GM12878 (cell line): Measurements from ENCODE around the gene DHDDS. TPM values are rescaled to one million over a fixed set of nuclear protein-coding genes. Genes with fewer than 3 reads are reported as not detected.

Experiments used
- ATF3 ChIP-seq: IDR thresholded peaks from 2 replicates; pipeline ENCODE4 v1.6.1; 2011; ENCODE audit warnings: low read depth, mild to moderate bottlenecking, low read length, moderate library complexity, borderline replicate concordance; ENCODE audit errors: extremely low read depth
- CHD1 ChIP-seq: IDR thresholded peaks from 2 replicates; pipeline ENCODE4 v1.6.1; 2012; ENCODE audit warnings: low read depth, low read length, improper control_type of control experiment
- CHD2 ChIP-seq: IDR thresholded peaks from 2 replicates; pipeline ENCODE4 v1.6.1; 2011; ENCODE audit warnings: low read depth, low read length, improper control_type of control experiment, borderline replicate concordance
- CREB1 ChIP-seq: IDR thresholded peaks from 2 replicates; pipeline ENCODE4 v1.6.1; 2012; ENCODE audit warnings: low read depth, mild to moderate bottlenecking, inconsistent platforms
- EGR1 ChIP-seq, 2 experiments: IDR thresholded peaks; 1 replicate in 1 of 2; 2 replicates in 1 of 2; pipeline ENCODE4 v1.6.1; 2011 to 2012; ENCODE audit warnings: low read depth in 2 of 2, low read length in 2 of 2, borderline replicate concordance in 1 of 2, mild to moderate bottlenecking in 1 of 2, moderate library complexity in 1 of 2
- ETV6 ChIP-seq, 2 experiments: fragments of 450-650 bp in 1 of 2; IDR thresholded peaks in 1 of 2; conservative IDR thresholded peaks in 1 of 2; 2 replicates each; pipeline ENCODE4 v1.6.1; 2014; ENCODE audit warnings: antibody characterized with exemption in 1 of 2, borderline replicate concordance in 1 of 2, low read depth in 1 of 2, mild to moderate bottlenecking in 1 of 2, moderate library complexity in 1 of 2
- HCFC1 ChIP-seq: fragments of 150-350 bp; IDR thresholded peaks from 2 replicates; pipeline ENCODE4 v1.6.1; 2014; ENCODE audit warnings: low read length
- HDAC2 ChIP-seq: fragments of 200-600 bp; sonication (generic); IDR thresholded peaks from 2 replicates; pipeline ENCODE4 v1.6.1; 2017
- HDGF ChIP-seq: fragments of 450-650 bp; IDR thresholded peaks from 2 replicates; pipeline ENCODE4 v1.6.1; 2016; ENCODE audit warnings: antibody characterized with exemption
- IKZF1 ChIP-seq: fragments of 450-650 bp; conservative IDR thresholded peaks from 2 replicates; pipeline ENCODE4 v1.6.1; 2017; ENCODE audit warnings: antibody characterized with exemption, mild to moderate bottlenecking
- RAD21 ChIP-seq: IDR thresholded peaks from 2 replicates; pipeline ENCODE4 v1.6.1; 2011; ENCODE audit warnings: mild to moderate bottlenecking, low read depth, low read length, moderate library complexity; ENCODE audit not compliant: insufficient read depth
- RFX5 ChIP-seq: IDR thresholded peaks from 2 replicates; pipeline ENCODE4 v1.6.1; 2011; ENCODE audit warnings: low read depth, low read length, improper control_type of control experiment
- SIN3A ChIP-seq: IDR thresholded peaks from 2 replicates; pipeline ENCODE4 v1.6.1; 2012; ENCODE audit warnings: low read depth, low read length, improper control_type of control experiment
- SIX5 ChIP-seq: IDR thresholded peaks from 2 replicates; pipeline ENCODE4 v1.6.1; 2011; ENCODE audit warnings: mild to moderate bottlenecking, low read depth, low read length, moderate library complexity; ENCODE audit not compliant: severe bottlenecking
- SMARCA5 ChIP-seq: fragments of 450-650 bp; IDR thresholded peaks from 2 replicates; pipeline ENCODE4 v1.6.1; 2017; ENCODE audit warnings: mild to moderate bottlenecking
- SRF ChIP-seq, 2 experiments: IDR thresholded peaks; 2 replicates each; pipeline ENCODE4 v1.6.1; 2011; ENCODE audit warnings: low read depth in 2 of 2, low read length in 2 of 2, mild to moderate bottlenecking in 1 of 2, moderate library complexity in 1 of 2
- SUPT20H ChIP-seq: IDR thresholded peaks from 2 replicates; pipeline ENCODE4 v1.6.1; 2011; ENCODE audit warnings: low read depth, mild to moderate bottlenecking, low read length, moderate library complexity, borderline replicate concordance; ENCODE audit not compliant: control insufficient read depth
- ZBED1 ChIP-seq: IDR thresholded peaks from 2 replicates; pipeline ENCODE4 v1.6.1; 2016; ENCODE audit warnings: borderline replicate concordance
- ZBTB33 ChIP-seq: fragments of 450-650 bp; IDR thresholded peaks from 2 replicates; pipeline ENCODE4 v1.6.1; 2017; ENCODE audit warnings: mild to moderate bottlenecking
- polyA plus RNA-seq, 11 experiments: library from polyadenylated mRNA; depleted of rRNA in 4 of 11; unstranded in 6 of 11; stranded (reverse) in 5 of 11; fragments of >200 nt; fragmentation: Nextera tagmentation in 4 of 11; fragmentation: Illumina TruSeq in 1 of 11; extraction: Ambion mirVana in 4 of 11; extraction: Trizol in 1 of 11; gene quantifications; 1 replicate in 1 of 11; 2 replicates in 10 of 11; pipeline versions ENCODE4 v1.2.1 to v1.2.3, GENCODE V29; 2011 to 2016; ENCODE audit warnings: inconsistent platforms in 2 of 11, missing spikeins in 2 of 11, low read depth in 1 of 11
- total RNA-seq, 4 experiments: library from RNA; depleted of rRNA in 3 of 4; stranded (reverse); fragments of >200 nt in 3 of 4; fragmentation: Illumina TruSeq in 1 of 4; extraction: Trizol in 1 of 4; gene quantifications; 2 replicates each; pipeline versions ENCODE4 v1.2.1 to v1.2.3, GENCODE V29; 2013 to 2021
- TF ChIP-seq, protein P1 (sequence below): fragments of 450-650 bp; formaldehyde crosslinking; IDR thresholded peaks from 2 replicates; pipeline ENCODE4 v1.4.0; 2020; ENCODE audit warnings: mild to moderate bottlenecking, moderate library complexity
- TF ChIP-seq, protein P2 (sequence below): IDR thresholded peaks from 2 replicates; pipeline ENCODE4 v1.6.1; 2012; ENCODE audit warnings: low read length, inconsistent platforms
- TF ChIP-seq, protein P3 (sequence below): IDR thresholded peaks from 2 replicates; pipeline ENCODE4 v1.6.1; 2011; ENCODE audit warnings: low read depth, low read length, improper control_type of control experiment, borderline replicate concordance

Gene DHDDS
- total and polyA plus RNA-seq, 10 of the 15 experiments (the other 5 are each of a cell fraction or from before 2014, with no cell fraction given), result 22.7 to 47.5 (median 36.4) TPM

- TF ChIP-seq, protein P1, sequence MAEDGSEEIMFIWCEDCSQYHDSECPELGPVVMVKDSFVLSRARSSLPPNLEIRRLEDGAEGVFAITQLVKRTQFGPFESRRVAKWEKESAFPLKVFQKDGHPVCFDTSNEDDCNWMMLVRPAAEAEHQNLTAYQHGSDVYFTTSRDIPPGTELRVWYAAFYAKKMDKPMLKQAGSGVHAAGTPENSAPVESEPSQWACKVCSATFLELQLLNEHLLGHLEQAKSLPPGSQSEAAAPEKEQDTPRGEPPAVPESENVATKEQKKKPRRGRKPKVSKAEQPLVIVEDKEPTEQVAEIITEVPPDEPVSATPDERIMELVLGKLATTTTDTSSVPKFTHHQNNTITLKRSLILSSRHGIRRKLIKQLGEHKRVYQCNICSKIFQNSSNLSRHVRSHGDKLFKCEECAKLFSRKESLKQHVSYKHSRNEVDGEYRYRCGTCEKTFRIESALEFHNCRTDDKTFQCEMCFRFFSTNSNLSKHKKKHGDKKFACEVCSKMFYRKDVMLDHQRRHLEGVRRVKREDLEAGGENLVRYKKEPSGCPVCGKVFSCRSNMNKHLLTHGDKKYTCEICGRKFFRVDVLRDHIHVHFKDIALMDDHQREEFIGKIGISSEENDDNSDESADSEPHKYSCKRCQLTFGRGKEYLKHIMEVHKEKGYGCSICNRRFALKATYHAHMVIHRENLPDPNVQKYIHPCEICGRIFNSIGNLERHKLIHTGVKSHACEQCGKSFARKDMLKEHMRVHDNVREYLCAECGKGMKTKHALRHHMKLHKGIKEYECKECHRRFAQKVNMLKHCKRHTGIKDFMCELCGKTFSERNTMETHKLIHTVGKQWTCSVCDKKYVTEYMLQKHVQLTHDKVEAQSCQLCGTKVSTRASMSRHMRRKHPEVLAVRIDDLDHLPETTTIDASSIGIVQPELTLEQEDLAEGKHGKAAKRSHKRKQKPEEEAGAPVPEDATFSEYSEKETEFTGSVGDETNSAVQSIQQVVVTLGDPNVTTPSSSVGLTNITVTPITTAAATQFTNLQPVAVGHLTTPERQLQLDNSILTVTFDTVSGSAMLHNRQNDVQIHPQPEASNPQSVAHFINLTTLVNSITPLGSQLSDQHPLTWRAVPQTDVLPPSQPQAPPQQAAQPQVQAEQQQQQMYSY (CRISPR knock-in tag), result no peak
- peak; percentile 100 for TF ChIP-seq CREB1
- TF ChIP-seq ZBED1, result no peak; the same call in 1 of the 2 replicates
- TF ChIP-seq IKZF1, result peak; percentile 88
- no peak for TF ChIP-seq SMARCA5
- TF ChIP-seq HDGF, result peak; percentile 99
- TF ChIP-seq SUPT20H, result no peak
- TF ChIP-seq SRF (IDR thresholded peaks at IDR 0.05; ENCODE audit: low read depth in 2 of 2, low read length in 2 of 2), result peak; percentile 91 to 96
- no peak for TF ChIP-seq ZBTB33
- TF ChIP-seq SIX5, result peak; percentile 52
- TF ChIP-seq ETV6 (conservative IDR thresholded peaks at IDR 0.05 in 1 of 2, IDR thresholded peaks at IDR 0.05 in 1 of 2; ENCODE audit: borderline replicate concordance in 1 of 2, low read depth in 1 of 2), result no peak
- TF ChIP-seq CHD1, result no peak
- TF ChIP-seq EGR1 (IDR thresholded peaks at IDR 0.05; ENCODE audit: borderline replicate concordance in 1 of 2, low read depth in 2 of 2, low read length in 2 of 2), result no peak
- TF ChIP-seq RFX5, result 0 out of 2 replicates have a peak, but pooled peaks have one; percentile 25
- TF ChIP-seq ATF3, result peak; percentile 94
- peak; percentile 84; the same call in 1 of the 2 replicates for TF ChIP-seq SIN3A
- TF ChIP-seq HDAC2, result no peak
- TF ChIP-seq CHD2, result peak; percentile 92
- TF ChIP-seq, protein P2, sequence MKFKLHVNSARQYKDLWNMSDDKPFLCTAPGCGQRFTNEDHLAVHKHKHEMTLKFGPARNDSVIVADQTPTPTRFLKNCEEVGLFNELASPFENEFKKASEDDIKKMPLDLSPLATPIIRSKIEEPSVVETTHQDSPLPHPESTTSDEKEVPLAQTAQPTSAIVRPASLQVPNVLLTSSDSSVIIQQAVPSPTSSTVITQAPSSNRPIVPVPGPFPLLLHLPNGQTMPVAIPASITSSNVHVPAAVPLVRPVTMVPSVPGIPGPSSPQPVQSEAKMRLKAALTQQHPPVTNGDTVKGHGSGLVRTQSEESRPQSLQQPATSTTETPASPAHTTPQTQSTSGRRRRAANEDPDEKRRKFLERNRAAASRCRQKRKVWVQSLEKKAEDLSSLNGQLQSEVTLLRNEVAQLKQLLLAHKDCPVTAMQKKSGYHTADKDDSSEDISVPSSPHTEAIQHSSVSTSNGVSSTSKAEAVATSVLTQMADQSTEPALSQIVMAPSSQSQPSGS, result no peak
- TF ChIP-seq, protein P3, sequence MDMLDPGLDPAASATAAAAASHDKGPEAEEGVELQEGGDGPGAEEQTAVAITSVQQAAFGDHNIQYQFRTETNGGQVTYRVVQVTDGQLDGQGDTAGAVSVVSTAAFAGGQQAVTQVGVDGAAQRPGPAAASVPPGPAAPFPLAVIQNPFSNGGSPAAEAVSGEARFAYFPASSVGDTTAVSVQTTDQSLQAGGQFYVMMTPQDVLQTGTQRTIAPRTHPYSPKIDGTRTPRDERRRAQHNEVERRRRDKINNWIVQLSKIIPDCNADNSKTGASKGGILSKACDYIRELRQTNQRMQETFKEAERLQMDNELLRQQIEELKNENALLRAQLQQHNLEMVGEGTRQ, result peak; percentile 95
- TF ChIP-seq RAD21, result no peak
- peak; percentile 84 for TF ChIP-seq HCFC1
Measured at GRCh38 chr1:26431979-26432695, at the start of gene DHDDS (continued).
